Activated CD4-positive, CD25-positive, alpha-beta regulatory T cell treated with anti-CD3 and anti-CD28 coated beads, Interleukin-2, amount 50 U/mL, for 24 hours (primary cell): ENCODE data around the gene RFX5.
A peak's percentile ranks its signal among the peaks of the same experiment; 100 is the strongest.
"Not testable (repeated sequence)": the region's sequence is repeated elsewhere in the genome, so short reads cannot be mapped to it uniquely, and the experiment has no call there.

ENCODE experiments used
- ATAC-seq, 2 donors: fragments of 150-1000 bp; cut with Tn5 transposase; one replicate each; pipeline ENCODE4 v1.10.0; 2021; ENCODE audit warnings: mild to moderate bottlenecking in 1 of 2, moderate library complexity in 1 of 2

The RFX5 gene

GRCh38 chr1:151361883-151362282 is 14.8 kb upstream of the RFX5 start:
- no peak for ATAC-seq

- ATAC-seq: no peak
Observed at GRCh38 chr1:151356696-151357095, 9.6 kb upstream of the RFX5 start.

GRCh38 chr1:151352021-151352718 is 5.1 kb upstream of the RFX5 start:
- ATAC-seq: no peak

- not testable (repeated sequence) for ATAC-seq
Observed at GRCh38 chr1:151350323-151350722, 3.3 kb upstream of the RFX5 start.

- peak; percentile 0 to 1 for ATAC-seq
Observed at GRCh38 chr1:151347523-151348246, 633 bp upstream of the RFX5 start.

- ATAC-seq: no peak
Observed at GRCh38 chr1:151346082-151346768, 827 bp downstream of the RFX5 start.

- no peak for ATAC-seq
Observed at GRCh38 chr1:151344291-151344690, 2.8 kb downstream of the RFX5 start.

GRCh38 chr1:151343587-151343986 is 3.5 kb downstream of the RFX5 start:
- ATAC-seq: no peak

- no peak for ATAC-seq
Observed at GRCh38 chr1:151342569-151342968, 4.5 kb downstream of the RFX5 start.

GRCh38 chr1:151342021-151342420 is 5.0 kb downstream of the RFX5 start:
- ATAC-seq: no peak

- ATAC-seq: peak; percentile 82 to 89
Observed at GRCh38 chr1:151340870-151341754, 5.9 kb downstream of the RFX5 start.

GRCh38 chr1:151336556-151336955 is 10.5 kb downstream of the RFX5 start:
- no peak for ATAC-seq

- no peak for ATAC-seq
Observed at GRCh38 chr1:151334822-151335221, 12.2 kb downstream of the RFX5 start.

- peak; percentile 2 to 8 for ATAC-seq
Observed at GRCh38 chr1:151327903-151328674, 19.0 kb downstream of the RFX5 start.

GRCh38 chr1:151327223-151327902 is 19.7 kb downstream of the RFX5 start, which contains the start of gene PI4KB:
Gene PI4KB (minus strand): TSS chr1:151327416. CDS start chr1:151316481, 10,935 bp downstream.
- ATAC-seq: peak; percentile 95 to 96

GRCh38 chr1:151326619-151327222 is 20.3 kb downstream of the RFX5 start:
- peak; percentile 44 to 61 for ATAC-seq

- no peak for ATAC-seq
Observed at GRCh38 chr1:151325646-151326429, 21.2 kb downstream of the RFX5 start.

- no peak for ATAC-seq
Observed at GRCh38 chr1:151325231-151325630, 21.8 kb downstream of the RFX5 start.

GRCh38 chr1:151324390-151324930 is 22.6 kb downstream of the RFX5 start:
- ATAC-seq: no peak

GRCh38 chr1:151318975-151319374 is 28.1 kb downstream of the RFX5 start:
- no peak for ATAC-seq
